Measurements from ENCODE around the gene TRMT112. TPM values are rescaled to one million over a fixed set of nuclear protein-coding genes. Genes with fewer than 3 reads are reported as not detected.
A peak's percentile ranks its signal among the peaks of the same experiment; 100 is the strongest.

The TRMT112 gene
- total and polyA plus RNA-seq, 2 experiments from 2014 or later, result 298 to 927 TPM

- Mint-ChIP-seq H3K27me3 (ENCODE audit: insufficient read depth, low read depth, poor library complexity) (peaks cover 23% of the 10 kb centered on the region), H3K4me1 (peaks cover 24% of the 10 kb centered on the region), H3K4me3 (peak overlapping the region; percentile 94), H3K36me3 (ENCODE audit: low read depth) (peaks cover 26% of the 10 kb centered on the region), H3K9me3 (peaks cover 3% of the 10 kb centered on the region; the same call in 2 of the 3 replicates), H3K27ac (peak overlapping the region; percentile 99)
- Histone ChIP-seq H3K4me2 (peak overlapping the region; percentile 97), H4K20me1 (replicated peaks; ENCODE audit: insufficient read depth) (no peaks in the 10 kb centered on the region), H3K9me2 (ENCODE audit: insufficient read depth) (no peaks in the 10 kb centered on the region), H3K27ac (ENCODE audit: low read depth) (peak overlapping the region; percentile 95), H3K79me2 (replicated peaks; ENCODE audit: insufficient read depth) (no peaks in the 10 kb centered on the region), H3K4me3 (peak overlapping the region; percentile 80), H3K36me3 (ENCODE audit: insufficient read depth) (no peaks in the 10 kb centered on the region), H3F3A (replicated peaks; ENCODE audit: low read depth) (peaks cover 29% of the 10 kb centered on the region), H3K4me1 (ENCODE audit: insufficient read depth) (peaks cover 11% of the 10 kb centered on the region; the same call in 1 of the 2 replicates), H3K27me3 (ENCODE audit: insufficient read depth) (no peaks in the 10 kb centered on the region), H2AFZ (no peak overlapping the region)
- peak; percentile 81 for ATAC-seq
- peak; percentile 100 for DNase-seq (ENCODE audit: low spot score)
- TF ChIP-seq REST (IDR thresholded peaks at IDR 0.05; ENCODE audit: unreplicated experiment) (no peak), CTCF (conservative IDR thresholded peaks at IDR 0.05; ENCODE audit: low read depth in 2 of 2) (peak in 1 of 2 experiments; percentile 3; a peak in 1 of 4 replicates), CREB1 (CRISPR knock-in tag; IDR thresholded peaks at IDR 0.05; ENCODE audit: low read depth) (peak; percentile 60; the same call in 1 of the 2 replicates), ETS1 (IDR thresholded peaks at IDR 0.05) (peak; percentile 99), ZNF114 (CRISPR knock-in tag; IDR thresholded peaks at IDR 0.05) (no peak), POLR2AphosphoS5 (IDR thresholded peaks at IDR 0.05; ENCODE audit: low read depth) (peak; percentile 81)
These were observed 47.7 kb downstream of the TRMT112 start for GRCh38 chr11:64269540-64270220.

Measured in GM23338 (cell line).